ENCODE data around the gene SLC35D2. TPM values are rescaled to one million over a fixed set of nuclear protein-coding genes. Genes with fewer than 3 reads are reported as not detected.

Gene SLC35D2
- total RNA-seq, 1 experiment from 2014 or later: 19.0 TPM

- Histone ChIP-seq H2AFZ (ENCODE audit: low read length) (no peak overlapping the region), H4K91ac (ENCODE audit: insufficient read length, low read depth, low read length) (no peak overlapping the region), H3K4ac (ENCODE audit: low read depth, low read length) (no peak overlapping the region), H3K9me3 (ENCODE audit: control insufficient read depth, low read depth, low read length) (no peaks in the 10 kb centered on the region), H3K14ac (ENCODE audit: insufficient read depth, low read length) (no peak overlapping the region), H3K4me1 (ENCODE audit: insufficient read depth, low read length) (no peaks in the 10 kb centered on the region), H3K27ac (ENCODE audit: insufficient read length, low read depth, low read length) (no peak overlapping the region), H3K9ac (ENCODE audit: extremely low read depth, insufficient read length, low read length) (no peak overlapping the region), H3K4me2 (ENCODE audit: insufficient read depth, insufficient read length, low read length) (no peak overlapping the region), H3T11ph (ENCODE audit: low read length) (no peak overlapping the region), H3K56ac (ENCODE audit: insufficient read length, low read depth, low read length) (no peak overlapping the region), H2AK5ac (ENCODE audit: insufficient read length, low read length) (no peak overlapping the region), H2BK12ac (ENCODE audit: insufficient read length, low read depth, low read length) (no peak overlapping the region), H2BK15ac (ENCODE audit: low read depth, low read length) (no peak overlapping the region), H2BK5ac (ENCODE audit: insufficient read length, low read length) (no peak overlapping the region), H3K23ac (ENCODE audit: insufficient read length, low read depth, low read length) (no peak overlapping the region), H3K23me2 (ENCODE audit: insufficient read length, low read depth, low read length, poor library complexity, severe bottlenecking) (no peaks in the 10 kb centered on the region), H4K8ac (replicated peaks; ENCODE audit: insufficient read length, low read depth, low read length) (no peak overlapping the region), H2BK120ac (ENCODE audit: low read depth, low read length, poor library complexity, severe bottlenecking) (no peak overlapping the region), H2BK20ac (ENCODE audit: low read depth, low read length, poor library complexity, severe bottlenecking) (no peak overlapping the region), H4K20me1 (ENCODE audit: control insufficient read depth, insufficient read depth, insufficient read length) (no peaks in the 10 kb centered on the region), H3K27me3 (ENCODE audit: insufficient read depth, low read length) (no peaks in the 10 kb centered on the region), H4K5ac (ENCODE audit: insufficient read length, low read depth, low read length) (no peak overlapping the region), H3K18ac (ENCODE audit: insufficient read length, low read depth, low read length) (no peak overlapping the region), H3K79me1 (ENCODE audit: insufficient read depth, low read depth, low read length, poor library complexity, severe bottlenecking) (no peaks in the 10 kb centered on the region), H3K79me2 (ENCODE audit: insufficient read depth, low read length) (no peaks in the 10 kb centered on the region)
- no CpG with 5 or more reads among the region's 2 CpGs for WGBS (ENCODE audit: extremely low coverage, insufficient read length, low lambda C conversion rate)
- H3K27me3 Mint-ChIP-seq (ENCODE audit: low read depth): no peaks in the 10 kb centered on the region; the same call in 1 of the 2 replicates
- TF ChIP-seq, protein P1, sequence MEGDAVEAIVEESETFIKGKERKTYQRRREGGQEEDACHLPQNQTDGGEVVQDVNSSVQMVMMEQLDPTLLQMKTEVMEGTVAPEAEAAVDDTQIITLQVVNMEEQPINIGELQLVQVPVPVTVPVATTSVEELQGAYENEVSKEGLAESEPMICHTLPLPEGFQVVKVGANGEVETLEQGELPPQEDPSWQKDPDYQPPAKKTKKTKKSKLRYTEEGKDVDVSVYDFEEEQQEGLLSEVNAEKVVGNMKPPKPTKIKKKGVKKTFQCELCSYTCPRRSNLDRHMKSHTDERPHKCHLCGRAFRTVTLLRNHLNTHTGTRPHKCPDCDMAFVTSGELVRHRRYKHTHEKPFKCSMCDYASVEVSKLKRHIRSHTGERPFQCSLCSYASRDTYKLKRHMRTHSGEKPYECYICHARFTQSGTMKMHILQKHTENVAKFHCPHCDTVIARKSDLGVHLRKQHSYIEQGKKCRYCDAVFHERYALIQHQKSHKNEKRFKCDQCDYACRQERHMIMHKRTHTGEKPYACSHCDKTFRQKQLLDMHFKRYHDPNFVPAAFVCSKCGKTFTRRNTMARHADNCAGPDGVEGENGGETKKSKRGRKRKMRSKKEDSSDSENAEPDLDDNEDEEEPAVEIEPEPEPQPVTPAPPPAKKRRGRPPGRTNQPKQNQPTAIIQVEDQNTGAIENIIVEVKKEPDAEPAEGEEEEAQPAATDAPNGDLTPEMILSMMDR (conservative IDR thresholded peaks at IDR 0.05): no peak
- no peak for DNase-seq
- no peaks in the 10 kb centered on the region for H3K4me1 Mint-ChIP-seq
- no peaks in the 10 kb centered on the region for H3K9me3 Mint-ChIP-seq
- H3K27ac Mint-ChIP-seq: no peak overlapping the region
- no peaks in the 10 kb centered on the region for H3K36me3 Mint-ChIP-seq (ENCODE audit: insufficient read depth in 1 of 3, low read depth in 3 of 3)
- no peak overlapping the region for H3K4me3 Mint-ChIP-seq
Observed at GRCh38 chr9:96430377-96430776, 46.9 kb upstream of the SLC35D2 start.
